NCI-H2227 (cell line): ENCODE results near the gene STEAP4.

ENCODE experiments used
- DNase-seq: peaks from one replicate; lab custom pipeline; 2025; ENCODE audit not compliant: unreplicated experiment; lab: John Stamatoyannopoulos, UW

STEAP4 gene

GRCh38 chr7:88223265-88223664 lies 83.4 kb downstream of the STEAP4 start:
- no peak for DNase-seq
